Vagina (tissue), 2 donors: ENCODE measurements around the gene RUNX3.

Experiments
- POLR2AphosphoS5 ChIP-seq, 2 donors: sonication (generic); formaldehyde crosslinking; IDR thresholded peaks; one replicate each; pipeline ENCODE4 v1.9.0; 2017; ENCODE audit warnings: antibody characterized with exemption in 2 of 2, mild to moderate bottlenecking in 2 of 2, low read depth in 1 of 2; ENCODE audit not compliant: insufficient read depth in 1 of 2
- TF ChIP-seq, protein P1 (sequence below), 3 experiments: fragments of 450-650 bp in 2 of 3; fragments of 200-600 bp in 1 of 3; sonication (generic) in 1 of 3; IDR thresholded peaks; one replicate each; pipeline ENCODE4 v1.5.1; 2017 to 2019; ENCODE audit warnings: antibody characterized with exemption in 3 of 3, mild to moderate bottlenecking in 2 of 3, moderate library complexity in 2 of 3

DNA sequence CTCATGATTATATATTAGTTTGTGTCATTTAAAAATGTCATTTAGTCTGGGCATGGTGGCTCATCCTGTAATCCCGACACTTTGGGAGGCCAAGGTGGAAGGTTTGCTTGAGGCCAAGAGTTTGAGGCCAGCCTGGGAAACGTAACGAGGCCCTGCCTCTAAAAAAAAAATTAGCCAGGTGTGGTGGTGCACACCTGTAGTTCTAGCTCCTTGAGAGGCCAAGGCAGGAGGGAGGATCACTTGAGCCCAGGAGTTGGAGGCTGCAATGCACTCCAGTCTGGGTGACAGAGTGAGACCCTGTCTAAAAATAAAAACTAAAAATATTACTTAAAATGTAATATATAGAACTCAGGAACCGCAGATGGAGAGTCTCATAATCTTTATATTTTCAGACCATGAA is 34.6 kb downstream of the RUNX3 start:
- TF ChIP-seq, protein P1, sequence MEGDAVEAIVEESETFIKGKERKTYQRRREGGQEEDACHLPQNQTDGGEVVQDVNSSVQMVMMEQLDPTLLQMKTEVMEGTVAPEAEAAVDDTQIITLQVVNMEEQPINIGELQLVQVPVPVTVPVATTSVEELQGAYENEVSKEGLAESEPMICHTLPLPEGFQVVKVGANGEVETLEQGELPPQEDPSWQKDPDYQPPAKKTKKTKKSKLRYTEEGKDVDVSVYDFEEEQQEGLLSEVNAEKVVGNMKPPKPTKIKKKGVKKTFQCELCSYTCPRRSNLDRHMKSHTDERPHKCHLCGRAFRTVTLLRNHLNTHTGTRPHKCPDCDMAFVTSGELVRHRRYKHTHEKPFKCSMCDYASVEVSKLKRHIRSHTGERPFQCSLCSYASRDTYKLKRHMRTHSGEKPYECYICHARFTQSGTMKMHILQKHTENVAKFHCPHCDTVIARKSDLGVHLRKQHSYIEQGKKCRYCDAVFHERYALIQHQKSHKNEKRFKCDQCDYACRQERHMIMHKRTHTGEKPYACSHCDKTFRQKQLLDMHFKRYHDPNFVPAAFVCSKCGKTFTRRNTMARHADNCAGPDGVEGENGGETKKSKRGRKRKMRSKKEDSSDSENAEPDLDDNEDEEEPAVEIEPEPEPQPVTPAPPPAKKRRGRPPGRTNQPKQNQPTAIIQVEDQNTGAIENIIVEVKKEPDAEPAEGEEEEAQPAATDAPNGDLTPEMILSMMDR (IDR thresholded peaks at IDR 0.05) = no peak
- TF ChIP-seq POLR2AphosphoS5 (IDR thresholded peaks at IDR 0.05; ENCODE audit: insufficient read depth in 1 of 2, low read depth in 1 of 2) = no peak
